K562 (cell line): ENCODE data around the gene CPSF4L. TPM values are rescaled to one million over a fixed set of nuclear protein-coding genes. Genes with fewer than 3 reads are reported as not detected.

Experiments used
- FOXJ3 ChIP-seq: sonication (generic); formaldehyde crosslinking; IDR thresholded peaks from 2 replicates; pipeline ENCODE4 v1.4.0; 2020; ENCODE audit warnings: mild to moderate bottlenecking, missing genetic modification reagents
- GABPB2 ChIP-seq: fragments of 250-450 bp; sonication (Bioruptor Pico); conservative IDR thresholded peaks from 2 replicates; pipeline ENCODE4 v1.5.1; 2021; ENCODE audit warnings: mild to moderate bottlenecking
- HMGN3 ChIP-seq: IDR thresholded peaks from 2 replicates; pipeline ENCODE4 v1.6.1; 2011; ENCODE audit warnings: borderline replicate concordance, low read depth, mild to moderate bottlenecking, mixed read lengths, low read length; ENCODE audit not compliant: insufficient read length; ENCODE audit errors: extremely low read depth
- HNRNPK ChIP-seq: fragments of 200-400 bp; formaldehyde crosslinking; IDR thresholded peaks from one replicate; pipeline ENCODE4 v1.6.1; 2018; ENCODE audit warnings: mild to moderate bottlenecking, low read depth, low read length; ENCODE audit not compliant: poor library complexity, severe bottlenecking
- KLF16 ChIP-seq: IDR thresholded peaks from 2 replicates; pipeline ENCODE4 v1.6.1; 2016; ENCODE audit warnings: antibody characterized with exemption
- LEF1 ChIP-seq: fragments of 450-650 bp; IDR thresholded peaks from 2 replicates; pipeline ENCODE4 v1.6.1; 2016; ENCODE audit warnings: mild to moderate bottlenecking
- MED1 ChIP-seq: sonication (generic); formaldehyde crosslinking; IDR thresholded peaks from 2 replicates; pipeline ENCODE4 v1.8.1; 2023; ENCODE audit warnings: missing genetic modification reagents, borderline replicate concordance
- MEF2D ChIP-seq: conservative IDR thresholded peaks from 2 replicates; pipeline ENCODE4 v1.6.1; 2016; ENCODE audit warnings: low read depth, missing genetic modification characterization, missing compliant biosample characterization
- PCBP1 ChIP-seq: fragments of 200-400 bp; formaldehyde crosslinking; IDR thresholded peaks from 2 replicates; pipeline ENCODE4 v1.6.1; 2018; ENCODE audit warnings: mild to moderate bottlenecking, low read depth, low read length; ENCODE audit not compliant: poor library complexity, severe bottlenecking
- RHOXF2B ChIP-seq: fragments of 250-450 bp; sonication (Bioruptor Pico); conservative IDR thresholded peaks from 2 replicates; pipeline ENCODE4 v1.5.1; 2021
- SMARCC2 ChIP-seq: fragments of 450-650 bp; IDR thresholded peaks from 2 replicates; pipeline ENCODE4 v1.6.1; 2017; ENCODE audit warnings: antibody characterized with exemption, moderate library complexity, mild to moderate bottlenecking, low read depth
- STAT5B ChIP-seq: fragments of 250-450 bp; sonication (Bioruptor Pico); IDR thresholded peaks from 2 replicates; pipeline ENCODE4 v1.8.0; 2021; ENCODE audit warnings: mild to moderate bottlenecking, inconsistent platforms
- TRIM28 ChIP-seq: fragments of 450-650 bp; IDR thresholded peaks from 2 replicates; pipeline ENCODE4 v1.6.1; 2017
- YY1 ChIP-seq, 3 experiments: IDR thresholded peaks; 2 replicates each; pipeline ENCODE4 v1.6.1; 2011; ENCODE audit warnings: low read length in 2 of 3, mild to moderate bottlenecking in 2 of 3, moderate library complexity in 2 of 3, borderline replicate concordance in 1 of 3, control low read depth in 1 of 3, low read depth in 1 of 3; ENCODE audit not compliant: insufficient read depth in 3 of 3, insufficient replicate concordance in 2 of 3, control insufficient read depth in 1 of 3, insufficient read length in 1 of 3; ENCODE audit errors: extremely low read depth in 1 of 3
- ZNF224 ChIP-seq: sonication (generic); formaldehyde crosslinking; IDR thresholded peaks from 2 replicates; pipeline ENCODE4 v1.8.0; 2022; ENCODE audit warnings: mild to moderate bottlenecking, missing genetic modification reagents
- ZSCAN32 ChIP-seq: fragments of 450-650 bp; formaldehyde crosslinking; IDR thresholded peaks from 2 replicates; pipeline ENCODE4 v1.4.0; 2020; ENCODE audit warnings: mild to moderate bottlenecking, moderate library complexity
- polyA plus RNA-seq, 8 experiments: library from polyadenylated mRNA; depleted of rRNA in 4 of 8; stranded (reverse) in 5 of 8; unstranded in 3 of 8; fragments of >200 nt; fragmentation: Nextera tagmentation in 2 of 8; fragmentation: Illumina TruSeq in 1 of 8; extraction: Ambion mirVana in 2 of 8; extraction: Trizol in 1 of 8; gene quantifications; 2 replicates each; pipeline versions ENCODE4 v1.2.1 to v1.2.3, GENCODE V29; 2011 to 2014; ENCODE audit warnings: inconsistent platforms in 1 of 8, missing spikeins in 1 of 8
- total RNA-seq, 7 experiments: library from RNA; depleted of rRNA in 6 of 7; stranded (reverse); fragments of >200 nt in 6 of 7; fragmentation: Illumina TruSeq in 2 of 7; extraction: Trizol in 2 of 7; gene quantifications; 2 replicates each; pipeline versions ENCODE4 v1.2.1 to v1.2.3, GENCODE V29; 2011 to 2021; ENCODE audit warnings: low replicate concordance in 1 of 7
- TF ChIP-seq, protein P1 (sequence below): fragments of 250-450 bp; sonication (Bioruptor Pico); IDR thresholded peaks from 2 replicates; pipeline ENCODE4 v1.4.0; 2020
- TF ChIP-seq, protein P2 (sequence below): fragments of 250-450 bp; sonication (Bioruptor Pico); IDR thresholded peaks from 2 replicates; pipeline ENCODE4 v1.5.0; 2022; ENCODE audit warnings: mild to moderate bottlenecking
- TF ChIP-seq, protein P3 (sequence below): fragments of 450-650 bp; IDR thresholded peaks from 2 replicates; pipeline ENCODE4 v1.6.1; 2016; ENCODE audit warnings: antibody characterized with exemption

CPSF4L gene
- total and polyA plus RNA-seq, 9 of the 15 experiments (the other 6 are each of a cell fraction or from before 2014, with no cell fraction given), result not detected

DNA sequence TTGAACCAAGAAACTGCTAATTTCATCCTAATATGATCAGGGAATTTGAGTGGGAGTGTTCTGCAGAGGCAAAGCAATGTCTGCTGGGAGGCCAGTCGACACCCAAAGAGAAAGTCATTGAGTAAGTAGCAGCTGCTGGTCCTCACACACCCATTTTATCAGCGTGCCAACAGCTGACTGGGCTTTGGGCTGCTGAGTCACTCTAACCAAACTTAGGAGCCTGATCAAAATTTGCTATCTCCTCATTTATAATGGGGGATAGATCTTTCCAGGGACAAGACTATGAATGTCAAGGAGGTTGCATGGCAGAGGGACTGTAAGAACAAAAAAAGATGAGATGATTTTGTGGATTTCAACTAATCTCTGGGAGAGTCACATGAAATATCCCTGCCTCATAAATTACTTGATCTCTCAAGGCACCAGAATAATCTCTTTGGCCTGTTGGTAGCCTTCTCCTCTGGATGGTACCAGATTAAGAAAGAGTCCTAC is 32.9 kb downstream of the CPSF4L start (continued):
- no peak for TF ChIP-seq ZSCAN32 (CRISPR knock-in tag)
- no peak for TF ChIP-seq STAT5B (CRISPR knock-in tag)
- TF ChIP-seq ZNF224 (CRISPR knock-in tag), result no peak
- TF ChIP-seq YY1 (IDR thresholded peaks at IDR 0.05; ENCODE audit: borderline replicate concordance in 1 of 3, control insufficient read depth in 1 of 3, extremely low read depth in 1 of 3, insufficient read depth in 3 of 3, insufficient read length in 1 of 3, insufficient replicate concordance in 2 of 3, low read depth in 1 of 3, low read length in 2 of 3), result peak in 1 of 3 experiments; percentile 48
- TF ChIP-seq KLF16, result peak; percentile 79; the same call in 1 of the 2 replicates
- TF ChIP-seq GABPB2 (CRISPR knock-in tag), result no peak
- no peak for TF ChIP-seq MED1 (CRISPR knock-in tag)
- TF ChIP-seq, protein P1, sequence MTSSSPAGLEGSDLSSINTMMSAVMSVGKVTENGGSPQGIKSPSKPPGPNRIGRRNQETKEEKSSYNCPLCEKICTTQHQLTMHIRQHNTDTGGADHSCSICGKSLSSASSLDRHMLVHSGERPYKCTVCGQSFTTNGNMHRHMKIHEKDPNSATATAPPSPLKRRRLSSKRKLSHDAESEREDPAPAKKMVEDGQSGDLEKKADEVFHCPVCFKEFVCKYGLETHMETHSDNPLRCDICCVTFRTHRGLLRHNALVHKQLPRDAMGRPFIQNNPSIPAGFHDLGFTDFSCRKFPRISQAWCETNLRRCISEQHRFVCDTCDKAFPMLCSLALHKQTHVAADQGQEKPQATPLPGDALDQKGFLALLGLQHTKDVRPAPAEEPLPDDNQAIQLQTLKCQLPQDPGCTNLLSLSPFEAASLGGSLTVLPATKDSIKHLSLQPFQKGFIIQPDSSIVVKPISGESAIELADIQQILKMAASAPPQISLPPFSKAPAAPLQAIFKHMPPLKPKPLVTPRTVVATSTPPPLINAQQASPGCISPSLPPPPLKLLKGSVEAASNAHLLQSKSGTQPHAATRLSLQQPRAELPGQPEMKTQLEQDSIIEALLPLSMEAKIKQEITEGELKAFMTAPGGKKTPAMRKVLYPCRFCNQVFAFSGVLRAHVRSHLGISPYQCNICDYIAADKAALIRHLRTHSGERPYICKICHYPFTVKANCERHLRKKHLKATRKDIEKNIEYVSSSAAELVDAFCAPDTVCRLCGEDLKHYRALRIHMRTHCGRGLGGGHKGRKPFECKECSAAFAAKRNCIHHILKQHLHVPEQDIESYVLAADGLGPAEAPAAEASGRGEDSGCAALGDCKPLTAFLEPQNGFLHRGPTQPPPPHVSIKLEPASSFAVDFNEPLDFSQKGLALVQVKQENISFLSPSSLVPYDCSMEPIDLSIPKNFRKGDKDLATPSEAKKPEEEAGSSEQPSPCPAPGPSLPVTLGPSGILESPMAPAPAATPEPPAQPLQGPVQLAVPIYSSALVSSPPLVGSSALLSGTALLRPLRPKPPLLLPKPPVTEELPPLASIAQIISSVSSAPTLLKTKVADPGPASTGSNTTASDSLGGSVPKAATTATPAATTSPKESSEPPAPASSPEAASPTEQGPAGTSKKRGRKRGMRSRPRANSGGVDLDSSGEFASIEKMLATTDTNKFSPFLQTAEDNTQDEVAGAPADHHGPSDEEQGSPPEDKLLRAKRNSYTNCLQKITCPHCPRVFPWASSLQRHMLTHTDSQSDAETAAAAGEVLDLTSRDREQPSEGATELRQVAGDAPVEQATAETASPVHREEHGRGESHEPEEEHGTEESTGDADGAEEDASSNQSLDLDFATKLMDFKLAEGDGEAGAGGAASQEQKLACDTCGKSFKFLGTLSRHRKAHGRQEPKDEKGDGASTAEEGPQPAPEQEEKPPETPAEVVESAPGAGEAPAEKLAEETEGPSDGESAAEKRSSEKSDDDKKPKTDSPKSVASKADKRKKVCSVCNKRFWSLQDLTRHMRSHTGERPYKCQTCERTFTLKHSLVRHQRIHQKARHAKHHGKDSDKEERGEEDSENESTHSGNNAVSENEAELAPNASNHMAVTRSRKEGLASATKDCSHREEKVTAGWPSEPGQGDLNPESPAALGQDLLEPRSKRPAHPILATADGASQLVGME (CRISPR knock-in tag), result no peak
- peak; percentile 18 for TF ChIP-seq HMGN3
- TF ChIP-seq PCBP1, result no peak
- no peak for TF ChIP-seq TRIM28
- TF ChIP-seq LEF1, result peak; percentile 40; the same call in 1 of the 2 replicates
- no peak for TF ChIP-seq RHOXF2B
- no peak for TF ChIP-seq MEF2D
- no peak for TF ChIP-seq HNRNPK
- TF ChIP-seq, protein P2, sequence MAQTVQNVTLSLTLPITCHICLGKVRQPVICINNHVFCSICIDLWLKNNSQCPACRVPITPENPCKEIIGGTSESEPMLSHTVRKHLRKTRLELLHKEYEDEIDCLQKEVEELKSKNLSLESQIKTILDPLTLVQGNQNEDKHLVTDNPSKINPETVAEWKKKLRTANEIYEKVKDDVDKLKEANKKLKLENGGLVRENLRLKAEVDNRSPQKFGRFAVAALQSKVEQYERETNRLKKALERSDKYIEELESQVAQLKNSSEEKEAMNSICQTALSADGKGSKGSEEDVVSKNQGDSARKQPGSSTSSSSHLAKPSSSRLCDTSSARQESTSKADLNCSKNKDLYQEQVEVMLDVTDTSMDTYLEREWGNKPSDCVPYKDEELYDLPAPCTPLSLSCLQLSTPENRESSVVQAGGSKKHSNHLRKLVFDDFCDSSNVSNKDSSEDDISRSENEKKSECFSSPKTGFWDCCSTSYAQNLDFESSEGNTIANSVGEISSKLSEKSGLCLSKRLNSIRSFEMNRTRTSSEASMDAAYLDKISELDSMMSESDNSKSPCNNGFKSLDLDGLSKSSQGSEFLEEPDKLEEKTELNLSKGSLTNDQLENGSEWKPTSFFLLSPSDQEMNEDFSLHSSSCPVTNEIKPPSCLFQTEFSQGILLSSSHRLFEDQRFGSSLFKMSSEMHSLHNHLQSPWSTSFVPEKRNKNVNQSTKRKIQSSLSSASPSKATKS, result no peak
- TF ChIP-seq, protein P3, sequence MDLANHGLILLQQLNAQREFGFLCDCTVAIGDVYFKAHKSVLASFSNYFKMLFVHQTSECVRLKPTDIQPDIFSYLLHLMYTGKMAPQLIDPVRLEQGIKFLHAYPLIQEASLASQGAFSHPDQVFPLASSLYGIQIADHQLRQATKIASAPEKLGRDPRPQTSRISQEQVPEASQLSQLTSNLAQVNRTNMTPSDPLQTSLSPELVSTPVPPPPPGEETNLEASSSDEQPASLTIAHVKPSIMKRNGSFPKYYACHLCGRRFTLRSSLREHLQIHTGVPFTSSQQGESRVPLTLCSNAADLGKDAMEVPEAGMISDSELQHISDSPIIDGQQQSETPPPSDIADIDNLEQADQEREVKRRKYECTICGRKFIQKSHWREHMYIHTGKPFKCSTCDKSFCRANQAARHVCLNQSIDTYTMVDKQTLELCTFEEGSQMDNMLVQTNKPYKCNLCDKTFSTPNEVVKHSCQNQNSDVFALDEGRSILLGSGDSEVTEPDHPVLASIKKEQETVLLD, result no peak
- TF ChIP-seq SMARCC2, result peak; percentile 60; the same call in 1 of the 2 replicates
- no peak for TF ChIP-seq FOXJ3
